Stomach (tissue), 9 donors: Measurements from ENCODE around the gene TCEAL2. TPM values are rescaled to one million over a fixed set of nuclear protein-coding genes. Genes with fewer than 3 reads are reported as not detected.
"Not testable (repeated sequence)": the region's sequence is repeated elsewhere in the genome, so short reads cannot be mapped to it uniquely, and the experiment has no call there.

Experiments used
- DNase-seq, 2 donors: peaks; one replicate each; pipeline versions ENCODE4 v3.0.0 to v3.0.0-alpha.2; 2013 to 2019
- H3K27ac ChIP-seq, 5 donors: fragments of 200-600 bp in 4 of 5; sonication (generic) in 4 of 5; one replicate each; pipeline ENCODE4 v1.5.1; 2013 to 2019; ENCODE audit warnings: mild to moderate bottlenecking in 1 of 5, moderate library complexity in 1 of 5
- H3K27me3 ChIP-seq, 3 donors: fragments of 200-600 bp; sonication (generic); one replicate each; pipeline ENCODE4 v1.5.1; 2017 to 2019; ENCODE audit warnings: mixed run types in 1 of 3
- H3K36me3 ChIP-seq, 4 donors: fragments of 200-600 bp; sonication (generic); 1 replicate in 3 of 4; 2 replicates in 1 of 4; pipeline ENCODE4 v1.5.1; 2016 to 2019
- H3K4me1 ChIP-seq, 4 donors: fragments of 200-600 bp; sonication (generic); one replicate each; pipeline ENCODE4 v1.5.1; 2016 to 2019
- H3K4me3 ChIP-seq, 4 donors: fragments of 200-600 bp; sonication (generic) in 3 of 4; one replicate each; pipeline ENCODE4 v1.5.1; 2016 to 2019; ENCODE audit warnings: mild to moderate bottlenecking in 1 of 4
- H3K9me3 ChIP-seq, 4 donors: fragments of 200-600 bp; sonication (generic); one replicate each; pipeline ENCODE4 v1.5.1; 2016 to 2019
- EP300 ChIP-seq: sonication (generic); formaldehyde crosslinking; IDR thresholded peaks from one replicate; pipeline ENCODE4 v1.6.1; 2017; ENCODE audit warnings: antibody characterized with exemption
- POLR2A ChIP-seq, 4 donors: fragments of 450-650 bp; IDR thresholded peaks; one replicate each; pipeline ENCODE4 v1.6.1; 2016; ENCODE audit warnings: antibody characterized with exemption in 4 of 4, control low read depth in 2 of 4, mild to moderate bottlenecking in 1 of 4, moderate library complexity in 1 of 4
- POLR2AphosphoS5 ChIP-seq, 3 donors: sonication (generic); formaldehyde crosslinking; IDR thresholded peaks; one replicate each; pipeline ENCODE4 v1.6.1; 2016; ENCODE audit warnings: antibody characterized with exemption in 3 of 3
- WGBS, 5 donors: extraction: QIAGEN DNeasy Blood & Tissue Kit in 3 of 5; methylation state at CpG; one replicate each; pipeline versions ENCODE4 v1.1.5 to v1.1.7; 2013 to 2018; 5-methylcytosine and 5-hydroxymethylcytosine counted together
- intact Hi-C: fragments of 100-400 bp; cut with DNase I; formaldehyde crosslinking; loops from one replicate; pipeline ENCODE4 v1.15.1; 2023; ENCODE audit warnings: low total_unique reads
- polyA plus RNA-seq, 3 donors: library from polyadenylated mRNA; stranded (reverse); fragments of 200-250 nt; gene quantifications; one replicate each; pipeline ENCODE4 v1.2.3, GENCODE V29; 2013
- total RNA-seq, 5 donors: library from RNA; depleted of rRNA; stranded (reverse); fragments of >200 nt; gene quantifications; one replicate each; pipeline versions ENCODE4 v1.1.0 to v1.2.3, GENCODE V29; 2014 to 2016
- TF ChIP-seq, protein P1 (sequence below), 7 experiments: fragments of 450-650 bp in 4 of 7; fragments of 200-600 bp in 3 of 7; sonication (generic) in 3 of 7; IDR thresholded peaks; one replicate each; pipeline ENCODE4 v1.5.1; 2016 to 2019; ENCODE audit warnings: antibody characterized with exemption in 7 of 7, control low read depth in 2 of 7, mild to moderate bottlenecking in 1 of 7
- donor health status: healthy with polysubstance abuse.
- donor health status: Bipolar disorder and iron deficiency.
- donor health status: healthy.

Gene TCEAL2
- total and polyA plus RNA-seq, 8 donors, result 1.3 to 21.0 (median 6.2) TPM; not detected in 2

DNA sequence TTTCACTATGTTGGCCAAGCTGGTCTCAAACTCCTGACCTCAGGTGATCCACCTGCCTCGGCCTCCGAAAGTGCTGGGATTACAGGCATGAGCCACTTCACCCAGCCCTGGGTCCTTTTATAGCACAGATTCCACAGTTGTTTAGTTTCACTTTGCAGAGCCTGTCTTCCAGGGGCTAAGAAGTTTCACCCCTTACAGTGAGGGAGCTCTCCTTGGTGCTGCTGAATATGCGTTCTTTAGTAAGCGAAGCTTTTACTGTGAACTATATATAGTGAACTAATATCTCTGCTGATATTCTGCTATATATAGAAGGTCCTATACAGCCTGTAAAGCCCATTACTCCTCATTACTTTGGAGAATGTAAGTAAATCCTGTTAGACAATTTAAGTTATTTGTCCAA, 12.6 kb downstream of the TCEAL2 start:
- H3K9me3 ChIP-seq, result no peaks in the 10 kb centered on the region
- no peak overlapping the region for H3K4me3 ChIP-seq
- no peaks in the 10 kb centered on the region for H3K4me1 ChIP-seq
- intact Hi-C loops, result no loop called here
- DNase-seq, result peak in 1 of 2 donors; percentile 34
- peaks cover 0 to 30% (median 14%) of the 10 kb centered on the region in 3 donors for H3K27me3 ChIP-seq
- TF ChIP-seq POLR2AphosphoS5 (IDR thresholded peaks at IDR 0.05), result no peak
- no peak for TF ChIP-seq EP300
- TF ChIP-seq, protein P1, sequence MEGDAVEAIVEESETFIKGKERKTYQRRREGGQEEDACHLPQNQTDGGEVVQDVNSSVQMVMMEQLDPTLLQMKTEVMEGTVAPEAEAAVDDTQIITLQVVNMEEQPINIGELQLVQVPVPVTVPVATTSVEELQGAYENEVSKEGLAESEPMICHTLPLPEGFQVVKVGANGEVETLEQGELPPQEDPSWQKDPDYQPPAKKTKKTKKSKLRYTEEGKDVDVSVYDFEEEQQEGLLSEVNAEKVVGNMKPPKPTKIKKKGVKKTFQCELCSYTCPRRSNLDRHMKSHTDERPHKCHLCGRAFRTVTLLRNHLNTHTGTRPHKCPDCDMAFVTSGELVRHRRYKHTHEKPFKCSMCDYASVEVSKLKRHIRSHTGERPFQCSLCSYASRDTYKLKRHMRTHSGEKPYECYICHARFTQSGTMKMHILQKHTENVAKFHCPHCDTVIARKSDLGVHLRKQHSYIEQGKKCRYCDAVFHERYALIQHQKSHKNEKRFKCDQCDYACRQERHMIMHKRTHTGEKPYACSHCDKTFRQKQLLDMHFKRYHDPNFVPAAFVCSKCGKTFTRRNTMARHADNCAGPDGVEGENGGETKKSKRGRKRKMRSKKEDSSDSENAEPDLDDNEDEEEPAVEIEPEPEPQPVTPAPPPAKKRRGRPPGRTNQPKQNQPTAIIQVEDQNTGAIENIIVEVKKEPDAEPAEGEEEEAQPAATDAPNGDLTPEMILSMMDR (IDR thresholded peaks at IDR 0.05), result no peak
- H3K27ac ChIP-seq, result no peak overlapping the region
- WGBS, 5 donors, result 8 to 66% (median 50%) methylated on average over 2 to 4 of the region's 4 CpGs
- no peaks in the 10 kb centered on the region for H3K36me3 ChIP-seq

DNA sequence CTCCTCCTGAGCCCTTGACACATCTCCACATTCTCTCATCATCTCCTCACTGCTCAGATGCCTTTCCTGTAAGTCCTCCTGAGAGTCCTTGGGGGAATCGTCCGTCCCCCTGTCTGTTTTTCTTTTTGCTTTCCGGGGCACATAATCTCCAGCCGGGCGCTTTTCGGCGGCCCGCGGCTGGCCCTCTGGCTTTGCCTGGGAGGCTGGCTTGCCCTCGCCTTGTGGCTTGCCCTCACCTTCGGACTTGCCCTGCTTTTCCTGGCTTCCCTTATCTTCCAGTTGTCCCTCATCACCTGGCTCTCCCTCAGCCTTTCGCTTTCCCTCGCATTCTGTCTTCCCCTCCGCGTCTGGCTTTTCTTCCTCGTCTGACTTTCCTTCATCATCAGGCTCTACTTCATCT, 15.4 kb downstream of the TCEAL2 start:
- H3K27me3 ChIP-seq, result peaks cover 0 to 20% (median 14%) of the 10 kb centered on the region in 3 donors
- 41 to 75% (median 50%) methylated on average over 8 to 16 of the region's 16 CpGs for WGBS, 5 donors
- H3K4me3 ChIP-seq, H3K4me1 ChIP-seq, H3K27ac ChIP-seq, DNase-seq, intact Hi-C loops, H3K9me3 ChIP-seq, H3K36me3 ChIP-seq: not testable (repeated sequence)

DNA sequence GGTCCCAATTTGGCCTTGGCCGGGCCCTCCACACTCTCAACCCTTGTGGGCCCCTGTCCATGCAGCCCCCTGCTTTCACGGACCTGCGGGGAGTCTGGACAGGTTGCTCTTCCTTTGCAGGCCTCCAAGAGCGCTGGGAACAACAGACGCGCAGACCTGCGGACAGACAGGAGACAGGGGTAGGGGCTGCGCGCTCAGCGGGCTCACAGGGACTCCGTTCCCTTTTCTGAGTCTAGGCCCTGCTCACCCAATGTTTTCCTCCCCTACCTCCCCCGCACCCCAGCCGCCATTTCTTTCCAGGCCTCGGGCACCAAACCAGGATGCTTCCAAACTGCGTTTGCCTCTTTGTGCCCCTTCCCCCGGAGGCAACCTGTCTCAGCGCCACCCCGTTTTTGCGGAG, 16.2 kb downstream of the TCEAL2 start:
- intact Hi-C loops, H3K9me3 ChIP-seq, DNase-seq, H3K27ac ChIP-seq, H3K36me3 ChIP-seq, H3K4me3 ChIP-seq, H3K4me1 ChIP-seq: not testable (repeated sequence)
- WGBS, 5 donors, result 15 to 55% (median 38%) methylated on average over 9 to 19 of the region's 19 CpGs
- H3K27me3 ChIP-seq, result peaks cover 0 to 19% (median 14%) of the 10 kb centered on the region in 3 donors

DNA sequence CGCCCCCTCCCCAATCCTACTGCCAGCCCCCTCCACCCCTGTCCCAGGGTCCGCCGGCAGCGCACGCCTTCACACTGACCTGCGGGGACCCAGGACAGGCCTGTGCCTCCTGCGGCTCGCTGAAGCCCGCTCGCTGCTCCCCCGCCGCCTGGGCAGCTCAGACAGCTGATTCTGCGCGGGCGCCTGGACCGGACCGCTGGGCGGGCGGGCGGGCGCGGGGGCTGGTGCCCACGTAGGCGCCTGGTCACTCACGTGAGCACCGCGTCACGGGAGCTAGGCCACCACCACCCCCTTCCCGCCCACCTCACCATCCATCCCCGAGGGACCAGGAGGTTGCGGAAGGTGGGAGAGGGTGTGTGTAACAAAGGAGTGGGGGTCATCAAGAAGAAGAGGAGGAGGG, 16.8 kb downstream of the TCEAL2 start, which contains the start of gene TCEAL6:
Gene TCEAL6 (minus strand): TSS at position 208 of the 400 bp plus-strand sequence.
- intact Hi-C loops, H3K4me3 ChIP-seq, H3K9me3 ChIP-seq, H3K36me3 ChIP-seq, H3K27ac ChIP-seq, H3K4me1 ChIP-seq: not testable (repeated sequence)
- 2 to 62% (median 29%) methylated on average over 3 to 25 of the region's 31 CpGs for WGBS, 5 donors
- H3K27me3 ChIP-seq, result peaks cover 0 to 19% (median 14%) of the 10 kb centered on the region in 3 donors
- DNase-seq, result peak in 1 of 2 donors; percentile 6

DNA sequence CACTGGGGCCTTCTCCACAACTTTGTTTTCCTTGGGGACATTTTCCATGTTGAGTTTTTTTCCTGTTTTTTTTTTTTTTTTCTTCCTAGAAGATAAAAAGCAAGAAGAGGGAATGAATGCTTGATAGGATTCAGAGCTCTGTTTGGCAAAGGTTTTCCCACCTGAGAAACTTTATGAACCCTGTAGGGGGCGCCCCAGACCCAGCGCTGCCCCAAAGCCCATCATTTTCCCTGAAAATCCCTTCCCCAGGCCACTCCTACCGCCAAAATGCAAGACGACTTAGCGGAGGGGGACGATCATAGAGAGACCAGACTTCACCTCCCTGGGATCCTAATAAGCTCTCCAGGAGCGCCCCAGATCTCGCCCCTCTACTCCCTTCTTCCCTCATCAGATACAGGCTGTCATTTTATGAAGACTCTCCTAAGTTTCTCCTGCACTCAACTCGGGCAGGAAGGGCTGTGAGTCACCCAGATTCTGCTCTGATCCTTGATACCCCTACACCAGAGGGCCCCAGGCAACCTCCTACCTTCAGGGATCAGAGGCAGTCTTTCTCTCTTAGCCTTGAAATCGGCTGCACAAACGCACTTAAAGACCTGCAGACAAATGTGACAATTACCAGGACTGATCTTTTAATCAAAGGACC, 28.9 kb downstream of the TCEAL2 start:
- 8 to 19% (median 13%) methylated on average over 7 to 11 of the region's 11 CpGs for WGBS, 5 donors
- Histone ChIP-seq H3K27ac (peak overlapping the region in 1 of 5 donors; percentile 79), H3K27me3 (peaks cover 0 to 4% (median 0%) of the 10 kb centered on the region in 3 donors), H3K4me3 (peak overlapping the region in 3 of 4 donors; percentile 45 to 48 (median 47)), H3K9me3 (peaks cover 0 to 4% (median 0%) of the 10 kb centered on the region in 4 donors), H3K4me1 (peaks cover 0 to 13% (median 4%) of the 10 kb centered on the region in 4 donors), H3K36me3 (no peaks in the 10 kb centered on the region)
- intact Hi-C loops, result no loop called here
- DNase-seq, result peak in 1 of 2 donors; percentile 9
- TF ChIP-seq, protein P1 (IDR thresholded peaks at IDR 0.05), result peak in 2 of 7 experiments; percentile 7 to 18
- TF ChIP-seq POLR2A (IDR thresholded peaks at IDR 0.05), result no peak
